IMR-90 (cell line): ENCODE measurements around the gene RCAN2. TPM values are rescaled to one million over a fixed set of nuclear protein-coding genes. Genes with fewer than 3 reads are reported as not detected.

Experiments used
- ATAC-seq: fragments of 200-7000 bp; cut with Tn5 transposase; 2 replicates; pipeline ENCODE4 v1.9.1; 2020; ENCODE audit warnings: low read depth, mild to moderate bottlenecking, moderate library complexity
- BruUV-seq: library from RNA; stranded (reverse); fragments of 400-500 nt; replicated peaks from 2 replicates; lab custom pipeline; 2021; lab: Mats Ljungman, UMichigan
- CTCF ChIA-PET: fragments of 300-600 bp; formaldehyde crosslinking; extraction: SDS; loops from one replicate; lab custom pipeline; 2021; ENCODE audit warnings: antibody characterized with exemption; lab: Yijun Ruan, JAX
- POLR2A ChIA-PET: fragments of 300-600 bp; sonication (Branson Sonifier 250); formaldehyde crosslinking; loops from one replicate; lab custom pipeline; 2022; ENCODE audit warnings: antibody characterized with exemption; ENCODE audit not compliant: unreplicated experiment; lab: Charles Lee
- DNase-seq: peaks from one replicate; pipeline ENCODE4 v3.0.0; 2013
- H2AFZ ChIP-seq: replicated peaks from 2 replicates; pipeline ENCODE3; 2013; ENCODE audit warnings: low read length, mild to moderate bottlenecking; ENCODE audit not compliant: poor library complexity
- H2AK5ac ChIP-seq: 2 replicates; pipeline ENCODE4 v1.6.1; 2013; ENCODE audit warnings: low read depth, low read length, inconsistent platforms
- H2AK9ac ChIP-seq: replicated peaks from 2 replicates; pipeline ENCODE3; 2013; ENCODE audit warnings: mild to moderate bottlenecking, low read depth, low read length, moderate library complexity; ENCODE audit not compliant: poor library complexity
- H2BK120ac ChIP-seq: 2 replicates; pipeline ENCODE4 v1.6.1; 2013; ENCODE audit warnings: low read depth, low read length, inconsistent platforms
- H2BK15ac ChIP-seq: 3 replicates; pipeline ENCODE4 v1.6.1; 2013; ENCODE audit warnings: low read depth, low read length, inconsistent platforms
- H2BK20ac ChIP-seq: 2 replicates; pipeline ENCODE4 v1.6.1; 2013; ENCODE audit warnings: low read depth, mild to moderate bottlenecking, inconsistent platforms, low read length, moderate library complexity
- H2BK5ac ChIP-seq: 2 replicates; pipeline ENCODE4 v1.6.1; 2013; ENCODE audit warnings: mild to moderate bottlenecking, low read depth, low read length, inconsistent platforms; ENCODE audit not compliant: poor library complexity, severe bottlenecking
- H3K14ac ChIP-seq: replicated peaks from 2 replicates; pipeline ENCODE4 v1.6.1; 2013; ENCODE audit warnings: low read depth, low read length, inconsistent platforms
- H3K18ac ChIP-seq: 2 replicates; pipeline ENCODE4 v1.6.1; 2013; ENCODE audit warnings: low read depth, low read length, control low read depth
- H3K23ac ChIP-seq: 2 replicates; pipeline ENCODE4 v1.6.1; 2013; ENCODE audit warnings: low read depth, low read length, inconsistent platforms
- H3K27ac ChIP-seq: 2 replicates; pipeline ENCODE4 v1.5.1; 2013; ENCODE audit warnings: mild to moderate bottlenecking, control low read depth, low read length; ENCODE audit not compliant: insufficient read depth
- H3K27me3 ChIP-seq: 2 replicates; pipeline ENCODE4 v1.6.1; 2013; ENCODE audit warnings: low read length; ENCODE audit not compliant: control insufficient read depth, insufficient read depth
- H3K36me3 ChIP-seq: 2 replicates; pipeline ENCODE4 v1.6.1; 2013; ENCODE audit warnings: low read length, mixed read lengths; ENCODE audit not compliant: control insufficient read depth, insufficient read depth
- H3K4ac ChIP-seq: 2 replicates; pipeline ENCODE4 v1.6.1; 2013; ENCODE audit warnings: low read depth, low read length, inconsistent platforms
- H3K4me1 ChIP-seq: 2 replicates; pipeline ENCODE4 v1.6.1; 2013; ENCODE audit warnings: low read length, mixed read lengths; ENCODE audit not compliant: control insufficient read depth, insufficient read depth
- H3K4me2 ChIP-seq: 2 replicates; pipeline ENCODE4 v1.6.1; 2013; ENCODE audit warnings: low read depth, mild to moderate bottlenecking, control low read depth, low read length, moderate library complexity
- H3K4me3 ChIP-seq: 2 replicates; pipeline ENCODE4 v1.5.1; 2013; ENCODE audit warnings: low read depth, mild to moderate bottlenecking, control low read depth, low read length, moderate library complexity; ENCODE audit not compliant: insufficient read depth
- H3K56ac ChIP-seq: 2 replicates; pipeline ENCODE4 v1.6.1; 2013; ENCODE audit warnings: low read length, inconsistent platforms; ENCODE audit not compliant: insufficient read depth; ENCODE audit errors: extremely low read depth
- H3K79me1 ChIP-seq, 2 experiments: 2 replicates each; pipeline ENCODE4 v1.6.1; 2013; ENCODE audit warnings: low read length in 2 of 2, inconsistent platforms in 1 of 2, low read depth in 1 of 2
- H3K9ac ChIP-seq: 2 replicates; pipeline ENCODE4 v1.6.1; 2013; ENCODE audit warnings: low read depth, low read length, control low read depth
- H3K9me1 ChIP-seq: 2 replicates; pipeline ENCODE4 v1.6.1; 2013; ENCODE audit warnings: low read length, inconsistent platforms; ENCODE audit not compliant: insufficient read depth
- H3K9me3 ChIP-seq: 2 replicates; pipeline ENCODE4 v1.6.1; 2013; ENCODE audit warnings: low read length; ENCODE audit not compliant: control insufficient read depth, insufficient read depth
- H4K20me1 ChIP-seq: 2 replicates; pipeline ENCODE4 v1.6.1; 2013; ENCODE audit warnings: low read length, inconsistent platforms; ENCODE audit not compliant: insufficient read depth
- H4K5ac ChIP-seq: 2 replicates; pipeline ENCODE4 v1.6.1; 2013; ENCODE audit warnings: mild to moderate bottlenecking, low read depth, low read length, control low read depth
- H4K8ac ChIP-seq, 2 experiments: 2 replicates each; pipeline ENCODE4 v1.6.1; 2013; ENCODE audit warnings: low read depth in 2 of 2, low read length in 2 of 2, control low read depth in 1 of 2, inconsistent platforms in 1 of 2
- H4K91ac ChIP-seq: 2 replicates; pipeline ENCODE4 v1.6.1; 2013; ENCODE audit warnings: low read depth, low read length, inconsistent platforms; ENCODE audit not compliant: insufficient read depth
- BHLHE40 ChIP-seq: fragments of 150-350 bp; IDR thresholded peaks from 2 replicates; pipeline ENCODE4 v1.6.1; 2016; ENCODE audit warnings: mild to moderate bottlenecking, low read depth, low read length
- ELK1 ChIP-seq: fragments of 150-350 bp; IDR thresholded peaks from 2 replicates; pipeline ENCODE4 v1.6.1; 2016; ENCODE audit warnings: low read depth, mild to moderate bottlenecking, low read length, moderate library complexity, borderline replicate concordance
- FOS ChIP-seq: fragments of 150-350 bp; IDR thresholded peaks from 2 replicates; pipeline ENCODE4 v1.6.1; 2016; ENCODE audit warnings: low read depth, low read length
- MAZ ChIP-seq: IDR thresholded peaks from 2 replicates; pipeline ENCODE4 v1.6.1; 2012; ENCODE audit warnings: low read depth, mild to moderate bottlenecking, low read length, improper control_type of control experiment, moderate library complexity, borderline replicate concordance
- MXI1 ChIP-seq: IDR thresholded peaks from 2 replicates; pipeline ENCODE4 v1.6.1; 2012; ENCODE audit warnings: low read depth, mild to moderate bottlenecking, low read length, moderate library complexity, borderline replicate concordance
- RCOR1 ChIP-seq: IDR thresholded peaks from 2 replicates; pipeline ENCODE4 v1.6.1; 2012; ENCODE audit warnings: mild to moderate bottlenecking, low read length, improper control_type of control experiment; ENCODE audit not compliant: insufficient replicate concordance
- RFX5 ChIP-seq: IDR thresholded peaks from 2 replicates; pipeline ENCODE4 v1.8.0; 2012; ENCODE audit warnings: low read depth, mild to moderate bottlenecking, low read length, moderate library complexity
- SMC3 ChIP-seq: fragments of 150-350 bp; IDR thresholded peaks from 2 replicates; pipeline ENCODE4 v1.6.1; 2016; ENCODE audit warnings: low read depth, mild to moderate bottlenecking, antibody characterized with exemption, low read length, moderate library complexity
- USF2 ChIP-seq: fragments of 150-350 bp; IDR thresholded peaks from 2 replicates; pipeline ENCODE4 v1.6.1; 2017; ENCODE audit warnings: mild to moderate bottlenecking, antibody characterized with exemption, low read length, low read depth
- WGBS, 2 experiments: methylation state at CpG; one replicate each; pipeline versions ENCODE4 v1.1.5 to v1.1.7; 2013; ENCODE audit warnings: missing lambda C conversion rate in 2 of 2; ENCODE audit not compliant: insufficient read length in 1 of 2; ENCODE audit errors: extremely low coverage in 2 of 2; 5-methylcytosine and 5-hydroxymethylcytosine counted together
- dilution Hi-C: fragments of 300-500 bp; cut with HindIII; formaldehyde crosslinking; loops from one replicate; pipeline ENCODE4 v1.14.3; 2018; ENCODE audit warnings: low sequenced_read_pairs; ENCODE audit not compliant: unreplicated experiment
- in situ Hi-C: fragments of 300-500 bp; cut with MboI; formaldehyde crosslinking; loops from 3 replicates; pipeline ENCODE4 v1.14.3; 2019; ENCODE audit warnings: low sequenced_read_pairs, inconsistent platforms, mixed read lengths
- intact Hi-C: fragments of 100-400 bp; cut with micrococcal nuclease; formaldehyde crosslinking; loops from 2 replicates; pipeline ENCODE4 v1.10.0; 2022
- polyA plus RNA-seq, 3 experiments: library from polyadenylated mRNA; depleted of rRNA; stranded (reverse); fragments of >200 nt; gene quantifications; 2 replicates each; pipeline ENCODE4 v1.2.3, GENCODE V29; 2012; ENCODE audit warnings: low replicate concordance in 1 of 3
- total RNA-seq: library from RNA; depleted of rRNA; stranded (reverse); fragments of >200 nt; gene quantifications from 2 replicates; pipeline ENCODE4 v1.2.3, GENCODE V29; 2012

The RCAN2 gene
- total and polyA plus RNA-seq, 2 of the 4 experiments (the other 2 are of a cell fraction), result 1.3 to 1.8 TPM

GRCh38 chr6:46291275-46291633, 200.0 kb downstream of the RCAN2 start:
- H3K9me1 ChIP-seq, result no peaks in the 10 kb centered on the region
- H4K91ac ChIP-seq, result no peak overlapping the region
- BruUV-seq, result no TSS peak
- no peak overlapping the region for H3K18ac ChIP-seq
- TF ChIP-seq SMC3 (no peak), RCOR1 (no peak), USF2 (no peak), RFX5 (no peak), ELK1 (no peak), MAZ (no peak), FOS (no peak), MXI1 (no peak), BHLHE40 (no peak)
- H3K14ac ChIP-seq, result no peak overlapping the region
- H3K4ac ChIP-seq, result no peak overlapping the region
- CTCF ChIA-PET, result interaction anchor here (1.2 kb wide), 1 partner anchor 11 kb away, joined by 5 read pairs; no protein-coding TSS in a partner anchor
- POLR2A ChIA-PET, result no interaction called here
- intact Hi-C loops, result no loop called here
- H3K4me3 ChIP-seq, result no peak overlapping the region
- no peak overlapping the region for H4K5ac ChIP-seq
- no peak overlapping the region for H2AFZ ChIP-seq
- no peaks in the 10 kb centered on the region for H3K9me3 ChIP-seq
- no peak overlapping the region for H2BK5ac ChIP-seq
- no peak for DNase-seq
- ATAC-seq, result no peak
- H3K36me3 ChIP-seq, result no peaks in the 10 kb centered on the region
- no peaks in the 10 kb centered on the region for H4K20me1 ChIP-seq
- no peak overlapping the region for H2BK15ac ChIP-seq
- WGBS, 2 experiments, result no CpG with 5 or more reads among the region's 2 CpGs
- H3K56ac ChIP-seq, result no peak overlapping the region
- dilution Hi-C loops, result no loop called here
- no peak overlapping the region for H2BK120ac ChIP-seq
- H3K9ac ChIP-seq, result no peak overlapping the region
- in situ Hi-C loops, result no loop called here
- H3K4me2 ChIP-seq, result no peak overlapping the region
- no peak overlapping the region for H3K27ac ChIP-seq
- no peak overlapping the region for H2AK9ac ChIP-seq
- H2AK5ac ChIP-seq, result no peak overlapping the region
- no peak overlapping the region for H4K8ac ChIP-seq
- no peak overlapping the region for H3K23ac ChIP-seq
- no peak overlapping the region for H2BK20ac ChIP-seq
- H3K4me1 ChIP-seq, result no peaks in the 10 kb centered on the region
- no peaks in the 10 kb centered on the region for H3K27me3 ChIP-seq
- no peaks in the 10 kb centered on the region for H3K79me1 ChIP-seq
